GM21619 (cell line): ENCODE measurements around the gene RIPPLY2.

Experiments used
- ATAC-seq: cut with Tn5 transposase; IDR thresholded peaks from one replicate; pipeline ENCODE4 v1.9.1; 2021; ENCODE audit not compliant: unreplicated experiment

The RIPPLY2 gene

DNA sequence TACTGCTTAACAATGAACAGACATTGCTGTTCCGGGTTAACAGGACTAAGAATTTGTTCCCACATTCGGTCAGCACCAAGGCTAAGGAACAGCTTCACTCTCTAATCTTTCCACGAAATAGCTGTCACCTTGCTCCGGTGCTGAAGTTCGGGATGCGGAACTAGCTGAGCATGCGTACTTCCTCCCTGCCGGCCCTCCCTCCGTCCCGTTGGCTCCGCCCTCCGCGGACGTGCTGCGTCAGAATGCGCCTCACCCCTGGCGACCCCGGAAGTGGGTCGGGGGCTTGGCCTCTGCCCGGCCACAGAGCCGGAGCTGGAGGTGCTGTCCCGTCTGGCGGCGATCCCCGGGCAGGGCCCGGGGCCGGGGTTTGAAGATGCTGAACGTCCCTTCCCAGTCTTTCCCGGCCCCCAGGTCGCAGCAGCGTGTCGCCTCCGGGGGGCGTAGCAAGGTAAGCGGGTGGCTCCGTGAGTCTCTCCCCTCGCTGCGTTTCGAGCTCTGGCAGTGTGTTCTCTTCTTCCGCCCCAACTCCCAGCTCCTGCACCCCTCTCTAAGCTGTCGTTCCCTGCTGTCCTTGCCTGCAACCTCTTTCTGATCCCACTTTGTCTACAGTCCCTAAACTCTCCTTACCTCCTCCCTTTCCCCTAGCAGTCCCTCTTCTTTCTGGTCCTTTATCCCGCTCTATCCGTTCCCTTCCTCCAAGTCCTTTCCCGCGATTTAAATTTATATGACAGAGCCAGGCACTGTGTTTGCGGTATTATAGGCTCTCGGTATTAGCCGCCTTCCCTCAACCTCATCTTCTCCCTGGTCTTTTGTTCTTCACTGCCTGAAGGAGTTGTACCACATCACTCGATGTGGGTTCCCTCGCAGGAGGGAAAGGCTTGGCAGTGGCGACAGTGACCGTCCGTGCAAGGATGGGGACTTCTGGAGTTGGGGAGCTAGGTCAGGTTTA lies 6.5 kb downstream of the RIPPLY2 start, which contains the start of gene CYB5R4:
Gene CYB5R4, plus strand, starts transcription at position 280 of the 949 bp plus-strand sequence. Its CDS starts 94 bp downstream, at position 374.
- peak; percentile 98 for ATAC-seq

DNA sequence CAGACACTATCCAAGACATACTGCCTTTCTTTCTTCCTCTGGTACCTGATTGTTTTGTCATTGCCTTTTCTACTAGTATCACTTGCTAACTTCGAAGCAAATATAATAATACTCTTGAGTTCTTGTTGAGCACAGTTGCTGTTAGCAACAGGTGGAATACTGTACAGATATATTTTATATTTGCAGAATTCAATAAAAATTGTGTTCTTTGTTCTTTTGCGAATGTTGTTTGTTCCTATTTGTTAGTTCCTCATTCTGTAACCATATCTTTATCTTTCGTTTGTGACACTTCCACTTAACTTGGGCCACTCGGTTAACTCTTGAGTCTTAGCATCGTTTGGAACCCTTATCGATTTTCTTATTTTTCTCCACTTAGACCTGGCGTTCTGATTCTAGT lies 7.2 kb downstream of the RIPPLY2 start:
- no peak for ATAC-seq

DNA sequence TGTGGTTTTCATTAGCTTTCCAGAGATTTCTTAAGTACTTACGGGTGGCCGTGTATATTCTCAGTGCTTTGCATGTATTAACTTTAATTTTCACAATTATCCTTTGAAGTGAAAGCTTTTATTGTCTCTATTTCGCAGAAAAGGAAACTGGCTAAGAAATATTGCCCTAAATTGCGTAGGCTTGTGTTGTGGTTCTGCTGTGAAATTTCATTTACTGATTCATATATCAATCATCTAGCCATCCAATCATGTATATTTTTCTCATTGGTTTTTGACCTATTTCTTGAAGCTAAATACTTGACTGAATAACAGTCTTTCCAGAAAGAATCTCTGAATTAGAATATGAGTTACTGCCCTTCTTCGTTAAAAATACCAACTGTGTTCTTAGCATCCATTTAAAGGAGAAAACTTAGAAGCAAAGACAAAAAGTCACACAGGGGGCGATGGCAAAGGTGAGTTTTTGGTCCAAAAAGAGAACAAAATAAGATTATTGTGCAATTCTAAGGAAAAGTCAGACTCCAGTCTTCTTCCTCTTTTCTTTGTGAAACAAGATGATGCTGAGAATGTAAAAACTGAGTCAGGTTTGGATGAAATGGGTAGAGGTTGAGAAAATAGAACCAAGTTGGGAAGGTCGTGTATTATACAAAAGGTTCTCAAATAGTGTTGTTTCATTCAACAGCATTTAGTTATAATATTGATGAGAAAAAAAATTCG lies 7.8 kb downstream of the RIPPLY2 start:
- ATAC-seq = no peak

DNA sequence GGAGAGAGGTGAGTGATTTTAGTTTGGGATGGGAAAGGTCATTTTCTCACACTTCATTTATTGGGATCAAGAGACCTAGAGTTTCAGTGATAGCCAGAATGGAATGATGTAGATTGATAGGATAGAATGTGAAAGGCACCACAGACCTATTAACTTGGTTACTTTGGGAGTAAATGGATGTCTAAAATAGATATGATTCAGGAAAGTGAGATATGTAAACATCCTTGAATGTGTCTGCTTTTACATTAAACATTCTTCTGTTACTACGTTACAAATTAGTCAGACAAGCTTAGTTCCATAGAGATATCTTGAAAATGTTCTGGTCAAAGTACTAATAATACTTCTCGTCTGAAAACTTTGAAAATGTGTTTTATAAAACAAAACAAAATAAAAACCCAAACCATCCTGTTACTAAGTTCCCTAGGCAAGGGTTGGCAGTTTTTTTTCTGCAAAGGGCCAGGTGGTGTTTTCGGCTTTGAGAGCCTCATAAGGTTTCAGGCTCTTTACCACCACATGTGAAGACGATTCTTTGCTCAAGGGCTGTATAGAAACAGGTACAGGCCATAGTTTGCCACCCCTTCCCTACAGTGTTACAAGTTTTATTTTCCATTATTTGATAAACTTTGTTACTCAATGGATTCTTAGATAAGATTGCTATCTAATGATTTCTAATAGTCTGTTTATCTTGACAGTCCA lies 9.8 kb downstream of the RIPPLY2 start:
- ATAC-seq = no peak

DNA sequence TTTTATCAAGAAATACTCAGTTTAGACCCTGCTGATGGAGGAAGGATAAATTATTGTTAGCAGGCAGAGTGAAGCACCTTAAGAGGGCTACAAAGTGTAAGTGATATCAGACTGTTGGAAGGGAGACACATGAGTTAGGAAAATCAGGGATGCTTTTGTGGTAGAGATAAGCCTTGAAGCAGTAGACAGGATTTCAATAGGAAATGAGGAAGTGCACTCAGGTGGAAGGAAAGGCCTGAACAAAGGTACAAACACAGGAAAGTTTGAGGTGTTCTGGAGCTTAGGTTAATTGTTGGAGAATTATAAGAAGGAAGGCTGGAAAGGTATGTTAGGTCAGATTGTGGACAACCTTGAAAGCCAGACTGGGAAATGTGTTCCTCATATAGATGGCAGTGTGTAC lies 13.9 kb downstream of the RIPPLY2 start:
- ATAC-seq = no peak

DNA sequence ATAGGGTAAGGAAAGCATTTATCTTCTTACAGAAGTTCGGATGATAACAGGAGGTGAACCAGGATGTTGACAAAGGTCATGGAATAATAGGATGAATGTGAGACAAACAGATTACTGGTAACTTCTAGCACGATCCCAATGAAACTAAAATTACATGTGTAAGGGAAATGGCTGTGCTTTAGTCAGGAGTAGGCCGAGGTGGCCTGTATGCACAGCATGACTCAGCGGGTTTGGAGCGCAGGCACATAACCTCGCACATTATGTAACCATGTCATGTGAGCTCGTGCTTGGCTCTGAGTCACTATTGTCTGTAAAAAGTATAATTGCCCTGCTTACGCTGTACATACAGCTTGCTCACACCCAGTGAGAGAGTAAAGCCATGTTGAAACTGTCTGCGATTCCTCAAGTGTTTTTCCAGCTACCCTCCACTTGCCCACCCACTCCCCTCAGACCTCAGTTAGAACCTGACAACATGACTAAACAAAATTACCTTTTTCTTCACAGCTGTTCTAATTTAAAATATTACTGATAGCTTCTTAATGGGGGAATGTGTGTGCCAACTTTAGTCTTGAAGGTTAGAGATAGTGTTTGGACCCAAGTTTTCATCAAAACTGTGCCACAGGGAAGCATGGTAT lies 14.5 kb downstream of the RIPPLY2 start:
- no peak for ATAC-seq

DNA sequence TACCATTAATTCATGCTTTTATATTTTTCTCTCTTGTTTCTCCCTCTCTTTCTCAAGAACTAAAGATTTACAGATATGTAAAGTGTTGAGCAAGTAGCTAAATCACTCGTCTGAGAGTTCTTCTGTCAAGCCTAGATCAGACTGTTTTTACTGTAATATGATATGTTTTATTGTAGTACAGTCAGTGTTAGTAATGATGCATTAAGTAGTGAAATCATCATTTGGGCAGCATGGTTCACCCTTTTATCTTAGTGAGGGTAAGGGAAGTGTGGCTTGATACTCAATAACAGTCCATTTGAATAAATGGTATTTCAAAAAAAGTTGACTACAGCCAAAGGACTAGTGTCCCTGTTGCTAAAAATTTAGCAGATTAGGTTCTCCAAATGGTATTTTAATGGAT lies 15.5 kb downstream of the RIPPLY2 start:
- no peak for ATAC-seq

DNA sequence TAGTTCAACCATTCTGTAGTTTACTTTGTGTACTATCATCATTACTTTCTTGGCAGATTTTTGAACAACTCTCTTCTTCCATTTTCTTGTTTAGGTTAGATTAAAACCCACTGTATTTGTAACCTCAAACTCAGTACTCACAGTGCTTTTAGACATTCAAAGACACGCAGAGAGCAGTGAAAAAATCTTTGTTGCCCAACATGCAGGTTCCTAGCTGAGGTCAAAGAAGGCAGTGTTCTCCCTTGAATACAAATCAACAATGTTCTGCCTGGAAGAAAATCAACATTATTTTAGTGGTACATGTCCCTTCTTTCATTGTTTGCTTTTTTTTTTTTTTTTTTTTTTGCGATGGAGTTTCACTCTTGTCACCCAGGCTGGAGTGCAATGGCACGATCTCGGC lies 17.5 kb downstream of the RIPPLY2 start:
- ATAC-seq = no peak

DNA sequence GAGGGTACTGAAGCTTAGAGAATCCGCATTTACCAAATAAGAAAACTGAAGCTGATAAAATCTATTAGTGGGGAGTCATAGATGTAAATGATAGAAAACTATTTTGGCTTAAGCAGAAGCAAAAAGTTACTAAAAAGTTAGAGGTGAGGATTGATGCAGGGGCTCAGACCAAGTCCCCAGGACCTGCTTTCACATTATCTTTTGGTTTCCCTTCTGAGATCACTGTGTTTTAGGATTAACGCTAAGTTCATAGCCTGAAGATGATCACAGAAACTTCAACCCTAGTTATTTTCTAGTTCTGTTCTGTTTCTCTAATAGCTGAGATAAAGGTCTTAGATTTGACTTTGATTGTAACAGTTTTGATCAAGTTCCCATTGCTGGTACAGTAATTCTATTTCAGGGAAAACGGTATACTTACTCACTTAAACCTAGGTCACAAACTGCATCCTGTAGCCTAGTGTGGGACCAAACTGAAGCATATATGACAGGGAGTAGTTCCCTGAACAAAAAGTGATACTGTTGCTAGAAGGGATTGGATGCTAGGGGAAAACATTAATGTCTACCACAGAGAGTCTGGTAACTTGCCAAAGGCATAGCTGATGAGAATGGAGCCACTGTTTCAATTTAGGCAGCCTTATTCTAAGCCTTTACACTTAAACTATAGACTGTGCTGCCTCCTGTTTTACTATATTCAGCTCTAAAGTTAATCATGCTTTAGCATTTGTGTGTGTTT lies 19.4 kb downstream of the RIPPLY2 start:
- no peak for ATAC-seq

DNA sequence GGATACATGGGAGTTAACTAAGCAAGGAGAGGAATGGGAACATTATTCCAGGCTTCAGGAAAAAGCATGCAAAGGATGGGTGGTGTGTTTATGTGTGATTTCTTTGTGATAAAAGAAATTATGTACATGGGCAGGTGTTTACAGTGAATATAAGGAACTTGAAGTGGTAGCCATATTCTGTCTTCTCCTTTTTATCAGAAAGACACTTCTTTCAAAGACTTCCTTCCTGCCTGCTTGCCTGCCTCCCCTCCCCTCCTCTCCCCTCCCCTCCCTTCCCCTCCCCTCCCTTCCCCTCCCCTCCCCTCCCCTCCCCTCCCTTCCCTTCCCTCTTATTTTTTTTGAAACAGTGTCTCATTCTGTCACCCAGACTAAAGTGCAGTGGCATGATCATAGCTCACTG lies 20.7 kb downstream of the RIPPLY2 start:
- ATAC-seq = no peak

DNA sequence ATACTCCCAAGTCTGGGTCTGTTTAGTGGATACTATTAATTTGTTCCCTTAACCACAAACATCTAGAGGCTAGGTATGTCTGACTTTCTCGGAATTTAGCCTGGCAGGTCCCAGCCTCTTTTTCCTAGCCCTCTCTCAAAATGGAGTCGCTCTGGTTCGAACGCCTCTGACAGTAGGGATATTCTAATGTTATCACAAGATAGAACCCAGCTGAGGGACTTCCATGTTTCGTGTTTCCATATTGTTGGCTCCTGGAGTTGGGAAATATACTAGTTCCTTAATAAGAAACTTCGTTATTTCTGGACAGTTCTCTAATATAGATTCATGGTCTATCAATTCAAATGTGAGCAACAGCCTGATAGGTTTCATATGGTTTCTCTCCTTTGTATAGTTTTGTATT lies 22.7 kb downstream of the RIPPLY2 start:
- ATAC-seq = no peak

DNA sequence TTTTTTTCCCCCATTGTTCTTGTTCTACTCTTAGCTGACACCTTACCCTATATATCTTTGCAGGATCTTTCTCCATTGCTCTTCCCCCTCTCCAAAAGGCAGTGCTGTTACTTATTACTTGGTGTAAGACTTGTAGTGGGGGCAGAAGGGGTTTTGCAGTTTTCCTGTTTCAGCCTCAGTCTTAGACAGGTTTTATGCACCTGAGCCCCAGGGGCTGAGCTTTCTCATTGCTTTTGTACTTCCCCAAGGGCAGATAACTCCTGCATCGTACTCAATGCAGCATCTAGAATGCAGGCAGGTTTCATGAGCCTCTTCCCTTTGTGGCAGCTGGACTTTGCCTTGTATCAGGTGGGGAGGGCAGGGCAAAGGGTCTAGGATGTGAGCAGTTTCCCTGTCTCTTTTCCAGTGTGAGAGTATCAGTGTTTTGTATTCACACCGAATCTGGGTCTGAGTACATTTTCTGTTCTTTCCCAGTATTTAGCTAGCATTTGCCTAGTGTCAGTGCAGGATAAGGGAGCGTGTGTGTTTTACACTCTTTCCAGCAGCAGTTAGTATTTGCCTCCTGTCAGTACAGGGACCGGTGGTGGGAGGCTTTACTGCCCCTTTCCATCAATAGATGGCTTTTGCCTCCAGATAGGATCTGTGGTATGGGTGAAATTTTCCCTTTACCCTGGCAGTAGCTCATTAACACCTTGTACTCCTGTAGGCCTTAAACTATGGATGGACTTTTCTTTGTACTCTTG lies 25.9 kb downstream of the RIPPLY2 start:
- no peak for ATAC-seq

DNA sequence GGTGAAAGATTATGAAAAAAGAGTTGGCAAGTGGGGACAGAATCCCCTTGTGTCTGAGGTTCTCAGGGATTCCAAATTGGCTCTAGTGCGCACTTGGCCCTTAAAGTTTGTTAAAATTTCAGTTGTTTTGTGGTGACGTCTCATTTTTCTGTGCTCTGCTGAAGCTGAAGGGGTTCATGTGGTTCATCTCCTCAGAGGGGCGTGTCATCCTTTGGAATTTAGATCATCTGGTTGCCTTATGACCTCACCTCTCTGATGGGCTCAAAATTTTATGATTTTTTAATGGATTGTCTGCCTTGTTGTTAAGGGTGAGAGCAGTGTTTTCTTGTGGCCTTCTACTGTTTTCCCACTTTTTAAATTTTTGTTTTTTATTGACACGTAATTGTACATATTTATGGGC lies 26.6 kb downstream of the RIPPLY2 start:
- no peak for ATAC-seq

DNA sequence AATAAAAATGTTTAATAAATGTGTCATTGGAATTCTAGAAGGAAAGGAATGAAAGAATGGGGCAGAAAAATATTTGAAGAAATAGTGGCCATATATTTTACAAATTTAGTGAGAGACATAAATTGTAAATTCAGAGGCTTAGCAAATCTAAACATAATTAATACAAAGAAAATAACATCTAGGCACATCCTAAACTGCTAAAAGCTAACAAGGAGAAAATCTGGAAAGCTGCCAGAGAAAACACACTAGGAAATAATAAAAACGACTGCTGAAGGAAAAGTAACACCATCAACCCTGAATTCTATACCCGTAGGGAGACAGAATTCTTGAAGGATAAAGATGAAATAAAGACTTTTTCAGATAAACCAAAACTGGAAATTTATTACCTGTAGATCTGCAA lies 30.1 kb downstream of the RIPPLY2 start:
- no peak for ATAC-seq

DNA sequence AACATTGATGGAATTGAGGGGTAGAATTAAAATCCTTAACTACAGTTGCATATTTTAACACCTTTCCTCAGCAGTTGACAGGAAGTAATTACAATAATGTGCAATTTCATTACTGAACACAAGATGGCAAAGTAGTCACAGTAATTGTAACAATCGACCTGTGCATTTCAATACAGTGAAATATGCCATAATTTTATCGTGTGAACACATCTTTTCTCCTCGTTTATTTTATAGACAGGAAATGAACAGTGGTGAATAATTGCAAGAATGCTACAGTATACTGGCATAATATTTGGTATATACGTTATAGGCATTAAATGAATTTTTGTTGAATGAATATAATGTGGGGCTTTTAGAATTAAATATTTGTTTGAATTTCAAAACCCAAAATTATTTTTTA lies 31.4 kb downstream of the RIPPLY2 start:
- peak; percentile 82 for ATAC-seq

DNA sequence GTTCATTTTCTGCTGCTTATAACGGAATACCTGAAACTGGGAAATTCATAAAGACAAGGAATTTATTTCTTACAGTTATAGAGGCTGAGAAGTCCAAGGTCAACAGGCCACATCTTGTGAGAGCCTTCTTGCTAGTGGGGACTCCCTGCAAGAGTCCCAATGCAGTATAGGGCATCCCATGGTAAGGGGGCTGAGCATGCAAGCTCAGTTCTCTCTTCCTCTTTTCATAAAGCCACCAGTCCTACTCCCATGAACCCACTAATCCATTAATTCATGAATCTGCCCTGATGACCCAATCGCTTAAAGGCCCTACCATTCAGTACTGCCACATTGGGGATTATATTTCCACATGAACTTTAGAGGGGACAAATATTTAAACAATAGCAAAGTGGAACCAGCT lies 32.8 kb downstream of the RIPPLY2 start:
- ATAC-seq = no peak

DNA sequence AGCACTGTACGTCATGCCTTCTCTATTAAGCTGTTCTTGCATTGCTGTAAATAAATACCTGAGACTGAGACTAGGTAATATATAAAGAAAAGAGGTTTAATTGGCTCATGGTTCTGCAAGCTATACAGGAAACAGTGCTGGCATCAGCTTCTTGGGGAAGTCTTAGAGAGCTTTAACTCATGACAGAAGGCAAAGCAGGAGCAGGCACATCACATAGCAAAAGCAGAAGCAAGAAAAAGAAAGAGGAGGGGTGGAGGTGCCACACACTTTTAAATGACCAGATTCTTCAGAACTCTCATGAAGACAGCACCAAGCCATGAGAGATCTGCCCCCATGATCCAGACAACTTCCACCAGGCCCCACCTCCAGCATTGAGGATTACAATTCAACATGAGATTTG lies 36.5 kb downstream of the RIPPLY2 start:
- ATAC-seq = no peak

DNA sequence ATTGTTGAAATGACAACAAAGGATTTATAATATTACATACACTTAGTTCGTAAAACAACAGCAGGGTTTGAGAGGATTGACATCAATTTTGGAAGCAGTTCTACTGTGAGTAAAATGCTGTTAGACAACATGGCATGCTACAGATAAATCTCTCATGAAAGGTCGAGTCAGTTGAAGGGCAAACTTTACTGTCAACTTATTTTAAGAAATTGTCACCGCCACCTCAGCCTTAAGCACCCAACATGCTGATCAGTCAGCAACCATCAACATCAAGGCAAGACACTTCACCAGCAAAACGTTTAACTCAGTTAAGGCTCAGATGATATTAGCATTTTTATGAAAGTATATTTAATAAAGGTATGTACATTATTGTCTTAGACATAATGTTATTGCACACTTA lies 37.4 kb downstream of the RIPPLY2 start:
- ATAC-seq = no peak

DNA sequence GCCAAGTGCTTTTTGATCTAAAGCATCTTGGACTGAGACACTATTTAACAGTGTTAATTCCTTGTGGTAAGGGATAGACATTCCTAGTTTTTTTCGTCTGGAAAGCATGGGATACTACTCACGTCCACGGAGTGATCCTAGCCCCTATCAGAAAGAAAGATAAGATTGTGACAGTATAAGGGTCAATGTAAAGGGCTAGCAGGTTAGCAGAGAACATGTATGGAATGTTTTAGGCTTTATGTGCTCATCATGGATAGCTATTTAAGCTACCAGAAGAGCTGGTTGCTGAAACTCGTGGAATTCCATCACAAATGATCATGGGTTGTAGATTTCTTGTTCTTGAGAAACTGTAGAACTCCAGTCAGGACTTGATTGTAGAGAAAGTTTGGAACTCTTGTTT lies 38.4 kb downstream of the RIPPLY2 start:
- no peak for ATAC-seq

DNA sequence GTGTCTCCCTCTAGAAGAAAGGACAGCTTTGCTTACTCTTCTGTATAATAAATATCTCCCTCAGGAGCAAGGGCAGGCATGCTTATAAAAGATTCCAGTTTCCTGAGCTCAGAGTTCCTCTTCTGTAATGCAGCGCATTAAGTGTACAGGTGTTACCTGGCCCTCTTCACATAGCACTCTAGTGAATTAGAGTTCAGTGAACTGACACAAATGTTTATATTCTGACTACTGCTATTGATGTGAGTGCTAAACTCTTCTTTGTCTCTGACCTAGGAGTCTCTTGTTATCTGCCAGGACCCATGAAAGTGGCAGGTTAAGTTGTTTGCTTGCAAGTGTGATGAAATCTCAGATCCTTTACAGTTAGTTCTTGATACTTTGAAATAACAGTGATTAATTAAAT lies 39.9 kb downstream of the RIPPLY2 start:
- ATAC-seq = no peak
